Right lung (tissue), 5 donors: ENCODE results near the gene ARHGAP28. TPM values are rescaled to one million over a fixed set of nuclear protein-coding genes. Genes with fewer than 3 reads are reported as not detected.
A peak's percentile ranks its signal among the peaks of the same experiment; 100 is the strongest.

ENCODE experiments used
- DNase-seq, 2 donors: peaks; one replicate each; pipeline ENCODE4 v3.0.0-alpha.2; 2013
- polyA plus RNA-seq, 5 donors: library from polyadenylated mRNA; unstranded; fragments of 120-200 nt; gene quantifications; one replicate each; pipeline versions ENCODE4 v1.2.1 to v1.2.3, GENCODE V29; 2013; ENCODE audit warnings: inconsistent platforms in 1 of 5, low replicate concordance in 1 of 5; ENCODE audit not compliant: insufficient read length in 5 of 5, insufficient read depth in 1 of 5

Gene ARHGAP28
- polyA plus RNA-seq, 5 donors = 144 to 304 (median 225) TPM

- DNase-seq = no peak
These were observed 688 bp upstream of the ARHGAP28 start for GRCh38 chr18:6728809-6729246.

- DNase-seq = no peak
These were observed 1.1 kb downstream of the ARHGAP28 start for GRCh38 chr18:6730416-6731221.

- peak in 1 of 2 donors; percentile 60 for DNase-seq
These were observed 1.7 kb downstream of the ARHGAP28 start for GRCh38 chr18:6731222-6731596.

GRCh38 chr18:6732952-6733351, 3.4 kb downstream of the ARHGAP28 start:
- no peak for DNase-seq

- DNase-seq = no peak
These were observed 4.2 kb downstream of the ARHGAP28 start for GRCh38 chr18:6733758-6734157.

- no peak for DNase-seq
These were observed 5.4 kb downstream of the ARHGAP28 start for GRCh38 chr18:6734726-6735430.

GRCh38 chr18:6737833-6738232, 8.3 kb downstream of the ARHGAP28 start:
- DNase-seq = no peak

- DNase-seq = no peak
These were observed 9.1 kb downstream of the ARHGAP28 start for GRCh38 chr18:6738622-6739021.

GRCh38 chr18:6741232-6741663, 11.7 kb downstream of the ARHGAP28 start:
- DNase-seq = peak; percentile 70 to 72

- no peak for DNase-seq
These were observed 12.3 kb downstream of the ARHGAP28 start for GRCh38 chr18:6741786-6742185.

- no peak for DNase-seq
These were observed 14.5 kb downstream of the ARHGAP28 start for GRCh38 chr18:6743999-6744398.

GRCh38 chr18:6744816-6745455, 15.4 kb downstream of the ARHGAP28 start:
- DNase-seq = no peak

- DNase-seq = no peak
These were observed 16.1 kb downstream of the ARHGAP28 start for GRCh38 chr18:6745504-6746031.

- DNase-seq = no peak
These were observed 17.0 kb downstream of the ARHGAP28 start for GRCh38 chr18:6746386-6746960.

GRCh38 chr18:6747646-6748045, 18.1 kb downstream of the ARHGAP28 start:
- DNase-seq = no peak

GRCh38 chr18:6748241-6748640, 18.7 kb downstream of the ARHGAP28 start:
- no peak for DNase-seq

- DNase-seq = no peak
These were observed 20.9 kb downstream of the ARHGAP28 start for GRCh38 chr18:6750411-6750810.

- no peak for DNase-seq
These were observed 21.7 kb downstream of the ARHGAP28 start for GRCh38 chr18:6751222-6751621.

GRCh38 chr18:6752202-6752860, 22.8 kb downstream of the ARHGAP28 start:
- DNase-seq = no peak

- DNase-seq = no peak
These were observed 25.6 kb downstream of the ARHGAP28 start for GRCh38 chr18:6755107-6755506.

- DNase-seq = no peak
These were observed 28.4 kb downstream of the ARHGAP28 start for GRCh38 chr18:6757931-6758330.
